CD4-positive, alpha-beta T cell treated with Interleukin-15 for 4 hours (primary cell): ENCODE results near the gene LIMS1.
"Not testable (repeated sequence)": the region's sequence is repeated elsewhere in the genome, so short reads cannot be mapped to it uniquely, and the experiment has no call there.

Experiments
- DNase-seq: peaks from one replicate; pipeline ENCODE4 v3.0.0-alpha.2; 2020; ENCODE audit warnings: low spot score

The LIMS1 gene

DNA sequence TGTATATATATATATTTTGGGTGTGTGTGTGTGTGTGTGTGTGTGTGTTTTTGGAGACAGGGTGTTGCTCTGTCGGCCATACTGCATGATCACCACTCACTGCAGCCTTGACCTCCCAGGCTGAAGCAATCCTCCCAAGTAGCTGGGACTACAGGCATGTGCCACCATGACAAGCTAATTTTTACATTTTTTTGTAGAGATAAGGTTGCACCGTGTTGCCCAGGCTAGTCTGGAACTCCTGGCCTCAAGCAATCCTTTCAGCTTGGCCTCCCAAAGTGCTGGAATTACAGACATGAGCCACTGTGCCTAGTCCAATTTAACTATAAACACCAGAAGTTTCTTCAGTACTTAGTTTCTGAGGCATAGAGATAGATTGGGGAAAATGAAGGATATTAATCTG is 18.3 kb downstream of the LIMS1 start:
- DNase-seq: no peak

DNA sequence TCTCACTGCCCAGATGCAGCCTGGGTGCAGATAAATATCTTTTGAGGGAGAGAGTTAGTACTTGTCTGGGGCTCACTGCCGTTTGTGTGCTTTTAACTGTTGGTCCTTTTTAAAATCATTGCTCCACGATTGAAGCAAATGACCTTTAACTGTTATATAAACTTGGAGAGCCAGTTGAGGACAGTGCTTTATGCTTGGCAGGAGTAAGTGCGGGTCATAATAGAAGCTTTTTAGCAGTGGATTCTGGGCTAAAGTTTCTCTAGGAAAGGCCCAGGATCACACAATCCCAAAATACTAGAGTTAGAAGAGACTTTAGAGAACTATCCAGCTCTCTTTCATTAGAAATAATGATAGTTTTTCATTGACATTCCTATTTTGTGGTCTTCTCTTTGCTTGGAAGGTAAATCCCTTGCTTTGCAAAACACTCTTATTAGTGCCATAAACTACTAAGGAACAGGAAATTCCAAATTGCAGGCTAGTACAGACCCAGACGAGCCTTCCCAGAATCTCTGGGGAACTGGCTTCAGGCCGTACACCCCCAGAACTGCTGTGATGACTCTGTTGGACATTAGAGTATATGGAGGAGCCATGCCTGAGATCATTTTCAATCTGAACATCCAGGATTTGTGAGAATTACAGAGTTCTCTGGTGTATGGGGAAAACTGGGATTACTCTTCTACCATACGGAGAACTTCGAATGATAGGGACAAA is 19.1 kb downstream of the LIMS1 start:
- no peak for DNase-seq

DNA sequence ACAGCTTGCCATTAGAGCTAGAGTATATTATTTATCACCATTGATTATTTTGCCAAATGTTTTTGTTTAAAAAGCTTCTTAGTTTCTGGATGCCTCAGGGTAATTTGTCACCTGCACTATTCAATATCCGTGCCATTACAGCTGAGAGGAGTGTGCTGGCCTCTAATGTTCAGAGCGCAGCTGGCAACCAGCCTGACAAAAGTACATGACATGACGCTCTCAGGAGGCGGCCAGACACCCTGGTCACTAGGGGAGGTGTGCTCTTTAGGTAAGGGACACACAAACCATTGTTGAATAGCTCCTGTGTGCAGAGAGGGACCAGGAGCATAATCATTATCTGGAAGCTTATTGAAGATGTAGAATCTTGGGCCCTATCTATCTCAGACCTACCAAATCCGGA is 20.3 kb downstream of the LIMS1 start:
- DNase-seq: no peak

DNA sequence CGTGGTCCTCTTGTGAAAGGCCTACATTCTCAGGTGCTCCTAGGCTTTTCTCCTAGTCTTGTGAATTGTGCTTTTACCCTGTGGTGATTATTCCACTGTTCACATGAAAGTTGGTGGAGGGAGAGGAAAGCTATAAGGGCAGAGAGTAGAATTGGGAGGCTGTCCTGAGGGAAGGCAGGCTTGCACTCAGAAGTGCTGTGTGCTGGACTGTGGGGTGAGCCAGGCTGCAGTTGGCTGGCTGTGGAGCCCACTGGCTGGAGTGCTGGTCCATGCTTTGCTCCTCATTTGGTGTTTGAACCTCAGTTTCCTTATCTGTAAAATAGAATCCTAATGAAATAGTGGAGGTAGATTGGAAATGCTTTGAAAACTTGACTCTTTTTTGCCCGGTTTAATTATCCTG is 21.3 kb downstream of the LIMS1 start:
- no peak for DNase-seq

DNA sequence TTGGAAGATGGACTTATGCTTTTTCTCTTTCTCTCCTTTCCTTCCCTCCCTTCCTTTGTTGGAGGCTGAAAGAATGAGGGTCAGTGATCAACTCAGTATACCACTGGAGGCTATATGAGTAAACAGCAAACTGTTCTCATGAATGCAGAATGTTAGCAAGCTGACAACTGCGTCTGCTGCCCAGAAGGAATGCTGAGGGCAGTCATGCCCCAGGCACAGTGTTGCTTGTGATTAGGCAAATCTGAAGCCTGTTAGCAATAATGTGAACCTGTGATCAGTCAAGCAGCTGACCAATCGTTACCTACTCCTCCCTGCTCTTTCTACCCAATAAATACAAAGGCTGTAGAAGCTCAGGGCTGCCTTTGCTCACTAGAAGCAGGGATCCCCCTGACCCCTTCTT is 22.3 kb downstream of the LIMS1 start:
- not testable (repeated sequence) for DNase-seq

DNA sequence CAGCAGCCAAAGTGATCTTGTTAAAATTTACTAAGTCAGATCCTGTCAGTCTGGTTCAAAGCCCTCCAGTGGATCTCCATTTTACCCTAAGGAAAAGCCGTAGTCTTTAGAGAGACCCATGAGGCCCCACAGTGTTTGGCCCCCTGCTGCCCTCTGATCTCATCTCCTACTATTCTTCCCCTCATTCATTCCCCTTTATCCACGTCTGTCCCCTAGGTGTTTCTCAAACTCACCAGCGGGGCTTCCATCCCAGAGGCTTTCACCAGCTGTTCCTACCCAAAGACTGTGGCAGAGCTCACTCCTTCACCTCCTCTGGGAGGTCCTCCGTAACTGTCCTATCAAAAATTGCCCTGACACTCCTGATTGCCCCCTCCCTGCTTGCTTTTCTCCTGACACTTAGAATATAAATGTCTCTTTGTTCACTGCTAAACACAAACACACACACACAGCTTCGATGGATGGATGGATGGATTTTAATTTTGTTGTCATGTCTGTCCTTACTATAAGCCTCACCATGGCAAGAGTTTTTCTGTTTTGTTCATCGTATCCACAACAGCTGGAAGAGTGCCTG is 26.1 kb downstream of the LIMS1 start:
- no peak for DNase-seq

DNA sequence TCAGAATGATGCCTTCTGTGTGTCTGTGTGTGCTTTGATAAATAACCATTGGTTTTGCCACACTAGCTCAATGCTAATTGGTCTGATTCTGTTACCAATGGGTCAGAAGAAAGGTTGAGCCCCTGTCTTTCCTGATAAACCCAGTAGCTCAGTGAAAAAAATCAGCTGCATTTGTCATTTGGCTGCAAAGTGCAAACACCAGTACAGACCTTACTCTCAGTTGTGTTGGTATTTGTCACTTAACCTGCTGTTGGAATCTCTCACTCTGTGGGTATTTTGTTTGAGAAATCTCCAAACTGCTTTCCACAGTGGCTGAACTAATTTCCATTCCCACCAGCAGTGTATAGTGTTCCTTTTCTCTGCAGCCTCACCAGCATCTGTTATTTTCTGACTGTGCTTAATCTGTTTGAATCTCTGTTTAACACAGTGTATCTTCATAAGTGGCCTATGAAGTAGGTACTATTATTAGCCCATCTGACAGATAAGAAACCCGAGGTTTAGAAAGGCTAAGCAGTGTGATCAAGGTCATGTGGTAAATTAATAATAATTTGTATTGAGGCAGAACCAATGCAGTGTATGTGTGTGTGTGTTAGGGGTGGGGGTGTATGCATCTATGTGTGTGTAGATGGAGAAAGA is 26.7 kb downstream of the LIMS1 start:
- no peak for DNase-seq

DNA sequence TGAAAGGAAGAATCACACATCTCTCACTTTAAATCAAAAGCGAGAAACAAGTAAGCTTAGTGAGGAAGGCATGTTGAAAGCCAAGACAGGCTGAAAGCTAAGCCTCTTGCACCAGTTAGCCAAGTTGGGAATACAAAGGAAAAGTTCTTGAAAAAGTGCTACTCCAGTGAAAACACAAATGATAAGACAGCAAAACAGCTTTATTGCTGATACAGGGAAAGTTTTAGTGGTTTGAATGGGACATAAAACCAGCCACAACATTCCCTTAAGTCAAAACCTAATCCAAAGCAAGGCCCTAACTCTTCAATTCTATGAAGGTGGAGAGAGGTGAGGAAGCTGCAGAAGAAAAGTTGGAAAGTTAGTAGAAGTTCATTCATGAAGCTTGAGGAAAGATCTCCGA is 28.0 kb downstream of the LIMS1 start:
- DNase-seq: no peak

DNA sequence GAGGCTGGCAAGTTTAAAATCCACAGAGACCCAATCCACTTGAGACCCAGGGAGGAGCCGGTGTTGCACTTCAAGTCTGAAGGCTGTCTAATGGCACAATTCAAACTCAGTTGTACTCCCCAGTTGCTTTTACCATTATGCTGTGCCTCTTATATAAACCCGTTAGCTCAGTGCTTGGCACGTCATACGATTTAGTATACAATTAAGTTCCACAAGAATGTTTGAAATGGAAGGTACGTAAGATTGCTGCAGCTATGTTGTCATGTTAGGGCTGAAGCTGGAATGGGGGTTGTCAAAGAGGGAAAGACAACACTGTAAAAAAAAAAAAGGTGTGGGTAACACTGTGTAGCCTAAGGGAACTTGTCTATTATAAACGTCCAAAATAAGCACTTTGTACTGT is 30.2 kb downstream of the LIMS1 start:
- no peak for DNase-seq

DNA sequence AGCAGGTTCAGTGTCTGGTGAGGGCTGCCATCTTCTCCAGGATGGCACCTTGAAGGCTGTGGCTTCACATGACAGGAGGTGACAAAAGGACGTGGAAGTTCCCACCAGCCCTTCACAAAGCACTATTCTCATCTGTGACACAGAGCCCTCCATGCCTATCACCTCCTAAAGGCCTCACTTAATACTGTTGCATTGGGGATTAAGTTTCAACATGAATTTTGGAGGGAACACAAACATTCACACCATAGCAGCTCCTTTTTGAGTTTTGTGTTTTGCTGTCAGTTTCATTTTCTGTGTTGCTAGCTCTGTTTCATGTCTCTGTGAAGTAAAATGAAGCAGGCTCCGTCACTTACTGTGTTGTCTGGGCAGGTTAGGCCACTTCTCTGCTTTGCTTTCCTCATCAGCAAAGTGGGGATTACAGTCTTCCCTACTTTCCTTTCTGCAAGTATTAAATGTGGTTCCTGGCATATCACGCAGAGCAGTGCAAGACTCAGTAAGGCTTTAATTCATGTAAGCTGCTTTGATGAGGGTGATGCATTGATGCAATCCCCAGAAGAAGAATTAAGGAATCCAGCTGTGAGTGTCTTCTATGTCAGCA is 31.6 kb downstream of the LIMS1 start:
- DNase-seq: peak; percentile 3

DNA sequence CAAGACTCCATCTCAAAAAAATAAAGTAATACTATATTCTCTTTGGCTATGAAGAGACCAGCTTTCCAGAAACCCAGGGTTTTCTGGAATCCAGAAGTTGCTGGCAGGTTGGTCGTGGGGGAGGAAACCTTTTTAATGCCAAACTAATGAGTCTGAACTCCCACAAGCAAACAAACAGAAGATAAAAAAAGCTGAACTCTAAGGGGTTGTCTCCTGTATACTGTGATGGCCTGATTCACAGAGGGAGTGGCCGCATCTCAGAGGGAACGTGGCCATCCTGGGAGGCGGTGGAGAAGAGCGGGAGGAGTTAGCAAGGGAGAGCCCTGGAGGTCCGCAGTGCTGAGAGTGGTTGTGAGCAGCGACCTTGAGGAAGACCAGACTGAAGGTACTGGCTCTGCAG is 36.1 kb downstream of the LIMS1 start:
- DNase-seq: no peak

DNA sequence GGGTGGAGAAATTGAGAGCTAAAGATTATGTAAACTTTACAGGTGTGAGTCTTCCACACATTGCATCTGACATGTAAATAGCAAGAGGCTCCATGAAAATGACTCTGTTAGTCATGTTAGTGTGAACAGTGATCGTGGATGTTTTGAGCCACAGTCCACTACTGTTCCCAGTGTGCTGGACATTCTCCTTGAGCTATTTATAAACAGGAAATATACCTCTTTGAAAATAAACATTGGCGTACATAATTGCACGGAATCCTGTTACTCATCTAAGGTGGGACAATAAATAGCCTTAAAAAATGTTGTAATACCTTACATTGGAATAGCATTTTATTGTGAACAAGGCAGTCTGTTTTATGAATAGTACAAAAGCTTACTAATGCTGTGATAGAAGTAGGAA is 37.0 kb downstream of the LIMS1 start:
- DNase-seq: no peak

DNA sequence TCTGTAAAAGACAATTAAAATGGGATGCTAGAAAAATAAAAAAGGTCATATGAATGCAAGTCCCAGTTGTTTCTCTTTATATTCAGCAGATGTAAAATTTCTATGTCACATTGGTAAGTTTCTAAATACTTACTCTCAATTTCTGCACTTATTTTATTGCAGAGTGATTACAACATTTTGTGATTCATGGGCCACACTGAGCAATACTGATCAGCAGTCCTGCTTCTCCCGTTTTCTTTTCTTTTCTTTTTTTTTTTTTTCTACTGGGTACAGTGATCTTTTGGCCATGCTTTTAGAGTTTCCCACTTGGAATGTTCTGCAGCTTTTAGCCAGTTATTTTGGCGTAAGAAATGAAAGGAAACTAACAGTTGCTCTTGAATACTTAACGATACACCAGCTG is 38.8 kb downstream of the LIMS1 start:
- no peak for DNase-seq

DNA sequence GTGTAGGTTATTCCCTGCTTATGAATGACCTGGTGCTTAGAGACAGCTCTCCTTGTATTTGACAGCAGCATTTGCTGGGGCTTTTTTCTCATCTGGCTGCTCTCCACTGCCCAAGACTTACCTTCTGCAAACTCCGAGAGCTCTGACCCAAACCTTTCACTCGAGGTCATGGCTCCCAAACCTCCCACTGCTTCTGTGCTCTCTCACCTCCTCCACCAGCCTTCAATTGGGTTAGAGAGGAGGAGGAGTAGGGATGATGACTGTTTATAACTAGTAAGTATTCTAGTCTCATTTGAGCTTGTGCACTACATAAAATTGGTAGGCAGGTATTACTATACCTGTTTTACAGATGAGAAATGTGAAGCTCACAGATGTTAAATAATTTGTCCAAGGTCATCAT is 40.1 kb downstream of the LIMS1 start:
- DNase-seq: no peak

DNA sequence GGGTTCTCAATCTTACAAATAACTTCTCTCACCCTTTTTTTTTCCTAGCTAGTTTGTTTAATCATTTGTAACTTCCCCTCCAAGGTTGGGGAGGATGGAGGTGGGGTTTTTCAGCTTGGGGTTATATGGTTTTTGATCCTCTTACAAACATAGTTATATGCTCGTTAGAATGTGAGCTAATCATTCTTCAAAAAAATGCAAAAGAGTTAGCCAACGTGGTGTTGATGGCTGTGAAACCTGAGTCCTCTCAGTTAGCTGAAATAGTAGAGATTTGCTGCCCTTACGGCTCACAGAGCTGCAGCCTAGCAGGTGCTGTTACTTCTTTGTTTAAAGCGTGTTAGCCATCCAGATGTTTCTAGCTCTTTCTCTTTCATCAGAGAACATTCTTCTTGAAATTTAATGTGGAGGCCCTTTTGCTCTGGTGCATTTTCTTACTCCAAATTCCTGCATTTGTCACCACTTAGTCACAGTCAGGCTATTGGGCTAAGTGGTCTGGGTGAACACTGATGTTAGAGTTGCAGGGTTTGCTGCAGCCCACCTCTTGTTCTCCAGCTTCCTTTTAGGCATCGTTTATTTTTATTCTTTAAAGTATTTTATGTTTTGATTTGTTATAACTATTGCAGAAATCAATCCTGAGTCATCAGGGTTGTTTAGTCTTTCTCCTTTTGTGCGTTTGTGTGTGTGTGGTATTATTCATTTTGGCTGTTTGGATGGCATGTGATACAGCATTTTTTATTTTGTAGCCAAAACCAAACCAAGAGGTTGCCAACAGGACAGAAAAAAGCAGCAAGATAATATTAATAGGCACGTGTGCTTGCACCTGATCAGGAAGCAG is 41.1 kb downstream of the LIMS1 start:
- no peak for DNase-seq

DNA sequence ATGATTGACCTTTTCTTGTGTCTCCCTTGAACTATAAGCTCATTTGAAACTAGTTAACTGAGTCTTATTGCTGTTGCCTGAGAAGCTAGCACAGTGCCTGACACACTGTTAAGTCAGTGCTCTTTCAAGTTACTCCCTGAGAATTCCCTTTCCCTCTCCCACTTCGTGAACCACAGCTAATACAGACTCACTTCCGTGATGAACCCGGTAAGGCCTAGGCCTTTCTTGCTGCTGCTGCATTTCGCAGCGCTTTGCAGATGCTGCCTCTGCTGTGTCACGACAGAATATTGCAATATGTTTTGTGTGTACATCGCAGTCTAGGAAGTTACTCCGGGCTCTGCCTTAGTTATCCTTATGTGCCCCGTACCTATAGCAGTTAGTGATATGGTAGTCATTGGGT is 42.8 kb downstream of the LIMS1 start:
- no peak for DNase-seq

DNA sequence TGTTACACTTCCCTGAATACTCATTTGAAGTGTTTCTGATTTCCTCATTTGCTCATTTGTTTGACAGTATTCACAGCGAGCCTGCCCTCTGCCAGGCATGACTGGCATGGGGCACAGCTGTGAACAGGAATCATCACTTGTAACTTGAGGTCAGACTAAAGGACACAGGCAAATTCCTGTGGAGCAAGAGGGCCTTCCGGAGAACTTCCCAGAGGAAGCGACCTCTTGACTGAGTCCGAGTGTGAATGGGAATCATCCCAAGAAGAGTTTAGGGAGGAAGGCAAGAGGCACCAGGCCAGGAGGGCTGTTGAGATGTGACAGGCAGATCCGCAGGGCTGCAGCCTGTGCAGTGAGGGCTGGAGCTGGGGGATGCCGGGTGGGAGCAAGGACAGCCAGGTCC is 45.4 kb downstream of the LIMS1 start:
- DNase-seq: no peak

DNA sequence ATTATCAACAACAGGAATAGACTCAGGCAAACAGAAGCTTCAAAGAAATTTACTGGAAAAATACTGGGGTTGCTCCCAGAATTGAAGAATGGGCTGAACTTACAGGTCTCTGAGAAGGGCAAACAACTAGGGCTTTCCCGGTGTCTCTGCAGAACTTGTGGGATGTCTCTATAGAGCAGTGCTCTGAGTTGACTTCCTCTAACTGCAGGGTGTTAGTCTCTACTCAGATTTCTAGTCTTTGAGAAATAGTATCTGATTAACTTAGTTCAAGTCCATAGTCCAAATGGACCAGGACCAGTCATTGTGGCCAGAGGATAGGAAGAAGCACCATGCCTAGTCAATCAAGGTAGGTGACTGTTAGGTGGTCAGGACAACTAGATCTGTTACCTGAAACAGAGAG is 45.8 kb downstream of the LIMS1 start:
- DNase-seq: no peak

DNA sequence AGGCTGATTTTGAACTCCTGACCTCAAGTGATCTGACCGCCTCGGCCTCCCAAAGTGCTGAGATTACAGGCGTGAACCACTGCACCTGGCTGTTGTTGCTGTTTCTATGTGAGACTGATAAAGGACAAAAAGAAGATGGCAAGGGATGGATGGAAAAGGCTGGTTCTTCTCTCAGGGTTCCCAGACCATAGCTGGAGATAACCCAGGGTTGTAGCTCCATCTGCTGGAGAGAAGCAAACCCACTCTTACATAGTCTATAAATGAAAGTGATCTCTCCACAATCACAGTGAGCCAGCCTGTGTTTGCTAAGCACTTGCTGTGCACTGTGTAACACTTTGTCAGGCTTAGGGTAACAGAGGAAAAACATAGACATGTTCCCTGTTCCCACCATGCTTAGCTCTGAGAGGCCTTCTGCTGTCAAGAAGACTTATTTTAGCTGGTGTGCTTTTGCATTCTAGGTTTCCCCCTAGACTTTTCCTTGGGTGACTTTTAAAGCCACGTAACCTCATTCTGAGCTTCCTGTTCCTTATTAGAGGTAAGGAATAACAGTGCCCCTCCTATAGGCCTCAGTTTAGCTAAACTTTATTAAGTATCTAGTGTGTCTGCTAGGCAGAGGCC is 49.7 kb downstream of the LIMS1 start:
- peak; percentile 68 for DNase-seq

DNA sequence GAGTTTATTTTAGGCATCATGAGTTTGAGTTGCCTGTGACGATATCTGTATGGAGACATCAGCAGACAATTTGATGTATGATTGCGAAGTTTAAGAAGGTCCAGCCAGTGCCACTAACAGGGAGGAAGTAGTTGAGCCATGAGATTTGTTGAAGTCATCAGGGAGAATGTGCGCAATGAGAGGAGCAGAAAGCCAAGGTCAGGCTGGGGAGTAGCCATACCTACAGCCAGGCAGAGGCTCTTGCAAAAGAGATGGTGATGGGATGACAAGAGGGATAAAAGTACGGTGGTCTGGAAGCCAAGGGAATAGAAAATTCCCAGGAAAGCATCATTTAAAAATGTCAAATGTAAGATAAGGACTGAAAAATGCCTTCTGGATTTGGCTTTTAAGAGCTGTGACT is 51.2 kb downstream of the LIMS1 start:
- no peak for DNase-seq

DNA sequence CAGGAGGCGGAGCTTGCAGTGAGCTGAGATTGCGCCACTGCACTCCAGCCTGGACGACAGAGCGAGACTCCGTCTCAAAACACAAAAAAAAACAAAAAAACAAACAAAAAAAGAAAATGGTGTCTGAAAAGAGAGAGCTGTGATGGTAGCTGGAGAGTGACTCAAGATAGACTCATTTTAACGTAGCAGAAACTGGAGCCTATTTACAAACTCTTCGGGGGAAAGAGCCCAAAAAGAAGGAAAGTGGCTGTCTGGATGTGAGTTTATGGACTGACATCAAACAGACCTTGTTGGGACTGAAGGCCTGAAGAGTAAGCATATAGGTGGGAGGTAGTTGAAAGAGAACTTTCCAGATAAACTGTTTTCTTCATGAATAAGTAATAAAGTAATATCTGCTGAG is 51.8 kb downstream of the LIMS1 start:
- DNase-seq: no peak

DNA sequence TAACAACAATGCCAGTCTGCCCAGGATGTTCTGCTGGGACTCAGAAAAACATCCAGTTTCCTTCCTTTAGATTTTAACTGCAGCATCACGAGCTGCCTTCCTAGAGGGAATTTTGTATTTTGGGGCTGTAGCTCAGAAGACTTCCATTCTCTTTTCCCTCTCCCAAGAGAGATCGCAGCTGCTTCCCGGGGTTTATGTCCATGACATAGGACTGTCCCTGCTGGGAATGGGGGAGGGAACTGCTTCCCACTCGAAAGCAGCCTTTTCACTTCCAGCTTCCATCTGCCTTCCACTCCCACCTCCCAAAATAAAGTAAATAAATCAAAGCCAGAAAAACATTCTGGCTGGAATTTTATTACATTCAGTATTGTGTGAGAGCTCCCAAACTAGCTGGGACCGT is 52.4 kb downstream of the LIMS1 start:
- DNase-seq: no peak
